T47D (cell line): Measurements from ENCODE around the gene IPO8.
"Not testable (repeated sequence)": the region's sequence is repeated elsewhere in the genome, so short reads cannot be mapped to it uniquely, and the experiment has no call there.

Source experiments
- DNase-seq, 2 experiments: peaks; one replicate each; pipeline versions ENCODE4 v3.0.0 to v3.0.0-alpha.2; 2011 to 2012; ENCODE audit warnings: low read depth in 1 of 2, low spot score in 1 of 2
- JUND ChIP-seq: IDR thresholded peaks from 2 replicates; pipeline ENCODE4 v1.6.1; 2012; ENCODE audit warnings: low read depth
- in situ Hi-C: cut with HindIII; loops from 2 replicates; pipeline ENCODE4 v1.10.0; 2016; ENCODE audit warnings: low sequenced_read_pairs, low pct_unique_long_range_greater_than_20kb

Gene IPO8

DNA sequence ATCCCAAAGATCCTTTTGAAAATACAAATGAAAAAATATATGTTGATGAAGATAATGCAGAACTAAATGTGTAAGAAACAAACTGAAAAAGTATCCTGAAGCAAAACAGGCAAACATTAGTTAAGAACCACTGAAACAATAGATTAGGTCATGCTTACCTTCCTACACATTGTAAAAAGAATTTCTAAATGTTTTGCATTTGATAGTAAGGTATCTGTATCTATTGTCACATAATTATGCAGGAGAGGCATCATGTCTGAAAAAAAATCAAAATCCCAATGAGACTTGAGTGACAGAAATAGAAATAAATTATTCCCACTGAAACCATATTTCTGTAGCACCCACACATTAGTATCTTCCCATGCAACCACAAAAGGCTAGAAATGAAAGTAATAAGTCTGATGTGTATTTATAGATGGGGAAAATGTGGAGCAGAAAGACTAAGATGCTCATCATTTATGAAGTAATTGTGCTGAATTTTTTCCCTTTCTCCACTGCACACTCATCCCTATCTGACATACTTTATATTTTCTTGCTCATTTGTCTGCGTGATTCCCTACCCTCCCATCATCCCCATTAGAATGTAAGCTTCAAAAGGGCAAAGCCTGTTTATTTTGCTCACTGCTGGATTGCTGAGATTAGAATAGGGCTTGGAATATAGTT is 43.5 kb downstream of the IPO8 start:
- no peak for DNase-seq
- no peak for TF ChIP-seq JUND
- in situ Hi-C loops, result no loop called here

DNA sequence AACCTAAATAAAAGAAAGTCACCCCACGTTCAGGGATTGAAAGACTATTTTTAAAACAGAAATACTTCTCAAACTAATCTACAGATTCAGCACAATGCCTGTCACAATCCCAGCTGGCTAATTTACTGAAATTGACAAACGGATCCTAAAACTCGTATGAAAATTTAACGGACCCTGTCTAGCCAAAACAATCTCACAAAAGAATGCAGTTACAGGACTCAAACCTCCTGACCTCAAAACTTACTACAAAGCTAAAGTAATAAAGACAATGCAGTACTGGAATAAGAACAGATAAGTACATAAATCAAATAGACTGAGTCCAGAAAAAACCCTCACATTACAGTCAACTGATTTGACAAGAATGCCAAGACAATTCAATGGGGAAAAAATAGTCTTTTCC is 48.8 kb downstream of the IPO8 start:
- no peak for TF ChIP-seq JUND
- DNase-seq, result no peak
- in situ Hi-C loops, result no loop called here

DNA sequence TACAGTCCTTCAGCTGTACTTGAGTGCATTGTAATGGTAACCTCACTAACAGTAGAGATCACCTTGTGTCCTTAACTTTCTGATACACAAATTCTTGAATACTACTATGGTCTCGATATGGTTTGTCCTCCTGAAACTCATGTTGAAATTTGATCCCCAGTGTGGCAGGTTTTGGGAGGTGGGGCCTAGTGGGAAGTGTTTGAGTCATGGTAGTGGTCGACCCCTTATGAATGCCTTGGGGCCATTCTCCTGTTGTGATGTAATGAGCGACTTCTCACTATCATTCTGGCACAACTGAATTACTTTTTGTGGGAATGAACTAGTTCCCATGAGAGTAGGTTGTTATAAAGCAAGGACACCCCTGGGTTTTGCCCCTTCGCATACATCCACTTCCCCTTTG is 52.3 kb downstream of the IPO8 start:
- in situ Hi-C loops, result no loop called here
- no peak for TF ChIP-seq JUND
- no peak for DNase-seq

DNA sequence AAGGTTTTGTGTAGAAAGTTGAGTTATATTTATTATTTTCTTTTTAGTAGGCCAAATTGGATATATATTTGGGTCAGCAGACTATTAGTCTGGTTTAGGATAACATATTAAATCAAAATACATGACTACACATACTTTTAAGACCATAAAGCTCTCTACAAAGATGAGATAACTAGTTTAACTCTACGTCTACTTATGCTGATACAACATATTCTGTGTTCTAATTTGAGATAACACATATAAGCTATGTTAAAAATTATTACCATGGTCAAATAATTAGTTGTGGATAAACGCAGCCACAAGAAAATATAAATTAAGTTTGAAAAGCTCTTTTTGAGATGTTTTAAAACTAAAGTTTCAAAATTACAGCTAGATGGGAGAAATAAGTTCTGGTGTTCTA is 55.3 kb downstream of the IPO8 start:
- no peak for DNase-seq
- in situ Hi-C loops, result no loop called here
- TF ChIP-seq JUND, result no peak

DNA sequence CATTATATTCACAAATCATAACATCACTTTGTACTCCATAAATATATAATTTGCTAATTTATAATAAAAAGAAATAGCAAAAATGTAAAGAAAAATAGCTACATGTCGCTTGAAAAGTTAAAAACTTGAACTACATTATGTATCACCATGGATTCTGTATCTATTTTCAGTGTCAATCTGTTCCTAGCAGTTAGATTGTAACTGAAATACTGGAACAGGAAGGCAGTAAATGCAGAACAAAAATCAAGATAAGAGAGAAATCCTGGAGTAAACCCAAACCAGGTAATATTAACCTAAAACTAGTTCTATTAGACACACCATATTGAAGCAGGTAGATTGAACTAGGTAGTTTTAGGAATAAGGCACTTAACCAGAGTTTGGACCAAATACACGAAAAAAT is 60.3 kb downstream of the IPO8 start:
- in situ Hi-C loops, result no loop called here
- no peak for DNase-seq
- no peak for TF ChIP-seq JUND

DNA sequence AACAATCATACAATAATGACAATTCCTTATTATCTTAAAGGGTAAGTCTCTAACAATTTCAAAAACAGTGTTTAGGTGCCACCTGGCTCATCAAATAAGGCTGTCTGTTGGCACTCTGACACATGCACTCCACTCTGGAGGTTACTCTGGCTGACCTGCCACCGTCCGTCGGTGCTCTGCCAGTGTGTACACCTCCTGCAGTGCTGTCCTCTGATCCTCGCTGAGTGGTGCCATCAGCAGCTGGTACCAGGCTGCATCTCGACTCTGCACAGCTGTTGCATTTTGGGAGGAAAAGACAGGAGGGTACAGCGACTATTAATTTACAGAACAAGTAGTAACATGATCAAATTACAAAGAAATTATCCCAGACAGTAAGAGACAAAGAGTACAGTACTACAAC is 63.9 kb downstream of the IPO8 start:
- no peak for DNase-seq
- in situ Hi-C loops, result no loop called here
- TF ChIP-seq JUND, result no peak

DNA sequence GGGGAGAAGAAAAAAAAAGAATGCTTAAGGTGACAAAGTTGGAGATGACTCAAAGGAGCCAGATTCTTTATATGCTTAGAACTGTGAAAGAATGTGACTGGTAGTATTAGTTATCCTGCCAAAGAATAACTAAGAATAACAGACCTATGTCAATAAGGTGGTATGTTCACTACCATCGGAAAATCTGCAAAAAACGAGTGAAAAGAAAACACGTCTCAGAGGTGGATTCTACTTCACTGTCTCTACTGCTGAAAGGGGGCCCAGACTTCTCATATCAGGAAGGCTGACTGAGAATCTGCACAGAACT is 64.7 kb downstream of the IPO8 start:
- no peak for DNase-seq
- no peak for TF ChIP-seq JUND
- in situ Hi-C loops, result no loop called here

DNA sequence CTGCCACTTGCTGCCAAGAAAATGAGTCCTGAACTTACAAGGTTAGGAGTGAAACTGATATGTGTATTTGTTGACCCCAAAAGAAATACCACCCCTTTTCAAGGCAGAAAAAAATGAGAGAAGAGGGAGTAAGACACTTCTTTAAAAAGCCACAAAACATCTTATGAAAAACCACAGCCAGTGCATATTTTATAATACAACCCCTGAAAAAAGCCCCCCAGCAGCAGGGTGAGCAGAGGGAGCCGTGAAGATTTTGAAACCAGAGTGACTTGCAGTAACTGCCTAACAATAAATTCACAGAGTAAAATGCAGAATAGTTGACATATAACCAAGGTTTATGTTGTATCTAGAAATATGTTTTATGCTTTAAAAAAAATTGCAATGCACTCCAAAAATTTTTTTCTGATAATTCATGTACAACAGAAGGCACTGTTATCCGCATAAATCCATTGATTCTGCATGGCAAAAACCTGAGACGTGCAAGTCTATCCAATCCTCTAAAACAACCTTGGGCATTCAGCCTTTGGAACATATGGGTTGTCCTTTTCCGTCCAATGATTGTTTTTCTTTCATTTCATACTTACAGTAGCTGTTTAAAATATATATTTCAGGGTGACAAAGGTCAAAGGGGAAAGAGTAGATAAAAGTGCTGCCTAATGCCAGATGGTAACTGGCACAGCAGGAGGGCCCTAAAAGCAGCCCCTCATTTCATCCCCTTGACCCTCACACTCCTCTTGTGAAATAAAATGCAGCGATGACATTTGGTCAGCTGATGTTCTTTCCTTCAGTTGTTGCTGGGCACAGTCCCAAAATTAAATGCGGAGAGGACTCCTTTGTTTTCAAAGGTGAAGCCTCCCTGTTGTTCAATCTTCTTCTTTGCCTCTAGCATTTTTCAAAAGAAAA is 65.3 kb downstream of the IPO8 start:
- no peak for TF ChIP-seq JUND
- in situ Hi-C loops, result no loop called here
- no peak for DNase-seq

DNA sequence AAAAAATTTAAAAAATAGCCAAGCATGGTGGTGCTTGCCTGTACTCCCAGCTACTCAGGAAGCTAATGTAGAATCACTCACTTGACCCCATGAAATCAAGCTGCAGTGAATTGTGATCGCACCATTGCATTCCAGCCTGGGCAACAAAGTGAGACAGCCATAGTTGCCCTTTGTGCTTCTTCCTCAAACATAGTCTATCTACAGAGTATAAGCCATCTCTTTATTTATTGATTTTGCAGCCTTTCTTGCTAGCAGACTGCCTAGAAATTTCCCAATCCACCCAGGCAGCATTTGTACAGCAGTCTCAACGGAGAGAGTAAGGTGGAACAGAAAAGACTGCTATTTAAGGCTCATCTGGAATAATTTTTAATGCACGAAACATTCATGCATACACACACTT is 68.8 kb downstream of the IPO8 start:
- no peak for DNase-seq
- no peak for TF ChIP-seq JUND
- in situ Hi-C loops, result no loop called here

DNA sequence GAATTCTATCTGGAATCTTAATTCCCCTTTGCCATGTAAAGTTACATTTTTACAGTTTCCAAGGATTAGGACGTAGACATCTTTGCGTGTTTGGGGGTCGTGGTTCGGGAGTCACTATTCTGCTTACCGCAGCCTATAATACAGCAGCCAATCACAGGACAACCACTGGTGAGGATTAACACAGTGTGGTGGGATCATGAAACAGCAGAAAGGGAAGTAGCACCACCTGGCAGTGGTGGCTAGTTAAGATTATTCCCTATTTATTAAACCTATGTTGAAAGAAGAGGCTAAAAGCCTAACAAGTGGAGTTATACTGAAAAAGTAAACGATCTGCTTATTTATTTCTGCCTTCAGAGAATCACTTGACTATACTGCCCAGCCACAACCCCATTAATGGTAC is 71.7 kb downstream of the IPO8 start:
- in situ Hi-C loops, result no loop called here
- TF ChIP-seq JUND, result no peak
- DNase-seq, result no peak

DNA sequence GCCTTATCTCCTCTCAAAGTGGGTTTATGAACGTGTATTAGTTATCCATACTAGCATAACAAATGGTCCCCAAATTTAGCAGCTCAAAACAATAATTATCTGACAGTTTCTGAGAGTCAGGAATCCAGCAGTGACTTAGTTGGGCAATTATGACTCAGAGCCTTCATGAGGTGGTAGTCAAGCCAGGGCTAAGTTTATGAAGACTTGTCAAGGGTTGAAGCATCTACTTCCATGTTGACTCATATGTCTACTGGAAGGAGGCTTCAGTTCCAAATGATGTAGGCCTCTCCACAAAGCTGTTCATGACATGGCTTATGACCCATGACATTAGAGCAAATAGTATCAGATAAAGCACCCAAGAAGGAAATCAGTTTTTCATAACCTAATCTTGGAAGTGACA is 73.2 kb downstream of the IPO8 start:
- no peak for TF ChIP-seq JUND
- in situ Hi-C loops, result no loop called here
- no peak for DNase-seq

DNA sequence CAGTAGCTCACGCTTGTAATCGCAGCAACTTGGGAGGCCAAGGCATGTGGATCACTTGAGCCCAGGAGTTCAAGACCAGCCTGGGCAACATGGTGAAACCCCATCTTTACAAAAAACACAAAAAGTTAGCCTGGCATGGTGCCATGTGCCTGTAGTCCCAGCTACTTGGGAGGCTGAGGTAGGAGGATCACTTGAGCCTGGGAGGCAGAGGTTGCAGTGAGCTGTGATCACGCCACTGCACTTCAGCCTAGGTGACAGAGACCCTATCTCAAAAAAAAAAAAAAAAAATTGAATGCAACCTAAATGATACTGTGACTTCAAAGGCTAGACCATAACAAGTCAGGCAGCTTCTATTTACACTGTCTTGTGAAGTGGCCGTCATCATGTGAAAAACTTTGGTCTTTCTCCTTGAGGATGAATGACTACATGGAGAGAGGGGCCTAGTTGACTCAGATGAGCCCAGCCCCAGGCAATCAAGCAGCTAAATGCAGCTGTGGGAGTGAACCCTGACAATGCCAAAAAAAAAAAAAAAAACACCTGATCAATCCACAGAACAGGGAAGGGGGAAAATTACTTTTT is 73.9 kb downstream of the IPO8 start:
- in situ Hi-C loops, result not testable (repeated sequence)

DNA sequence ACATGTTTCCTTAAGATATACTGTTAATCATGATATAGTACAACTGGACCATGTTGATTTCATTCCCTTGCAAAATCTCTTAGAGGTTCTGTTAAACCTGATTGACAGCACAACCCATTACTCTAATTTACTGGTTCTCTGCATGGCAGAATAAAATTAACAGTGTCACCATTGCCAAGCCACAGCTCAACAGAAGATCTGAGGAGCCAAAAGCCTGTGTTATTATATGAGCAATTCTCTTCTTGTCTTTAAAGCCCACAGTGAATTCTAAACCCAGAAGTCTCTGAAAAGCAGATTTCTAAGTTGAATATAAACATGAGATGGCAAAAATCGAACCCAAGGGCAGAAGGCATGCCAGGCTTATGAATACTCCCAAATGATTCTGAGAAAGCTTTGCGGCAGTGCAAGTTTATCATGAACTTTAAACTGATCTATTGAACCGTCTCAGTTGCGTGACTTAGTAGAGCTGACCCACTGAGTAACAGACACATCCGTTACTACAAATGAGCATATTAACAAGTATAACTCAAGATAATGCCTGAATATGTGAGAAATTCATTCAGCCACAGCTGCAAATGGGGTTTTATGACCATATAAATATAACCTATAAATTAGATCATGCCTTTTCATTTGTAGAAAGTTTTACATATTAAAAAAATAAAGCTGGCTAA is 78.2 kb downstream of the IPO8 start:
- TF ChIP-seq JUND, result no peak
- DNase-seq, result no peak
- in situ Hi-C loops, result no loop called here

More for the DNA sequence above, 73.9 kb downstream of the IPO8 start:
- not testable (repeated sequence) for DNase-seq
